ENCODE measurements around the gene MYEOV. TPM values are rescaled to one million over a fixed set of nuclear protein-coding genes. Genes with fewer than 3 reads are reported as not detected.
A peak's percentile ranks its signal among the peaks of the same experiment; 100 is the strongest.

MYEOV gene
- total and polyA plus RNA-seq, 2 of the 8 experiments (the other 6 are each of a cell fraction or from before 2014, with no cell fraction given): 0.44 to 0.67 TPM

GRCh38 chr11:69250186-69251056 lies 43.5 kb upstream of the MYEOV start:
- Histone ChIP-seq H3K9ac (replicated peaks in 1 of 4; ENCODE audit: extremely low read depth in 1 of 4, low read depth in 3 of 4, low read length in 3 of 4) (no peak overlapping the region; a peak in 1 of 7 replicates), H2AFZ (ENCODE audit: low read length) (no peak overlapping the region), H3K23ac (ENCODE audit: insufficient read length) (no peak overlapping the region), H3K79me1 (ENCODE audit: low read depth, low read length) (no peaks in the 10 kb centered on the region), H2BK20ac (ENCODE audit: low read length) (no peak overlapping the region), H3K23me2 (ENCODE audit: low read depth, low read length) (peaks cover 2% of the 10 kb centered on the region; the same call in 1 of the 2 replicates), H3K27ac (ENCODE audit: low read depth, low read length) (no peak overlapping the region), H3K36me3 (ENCODE audit: control insufficient read depth in 2 of 4, insufficient read depth in 4 of 4, low read length in 3 of 4) (no peaks in the 10 kb centered on the region), H3K18ac (ENCODE audit: extremely low read depth, low read length) (no peak overlapping the region), H3K4me1 (replicated peaks in 1 of 4; ENCODE audit: control insufficient read depth in 3 of 4, insufficient read depth in 4 of 4, low read length in 3 of 4) (peaks cover 7 to 17% (median 8%) of the 10 kb centered on the region in 4 experiments), H2BK120ac (replicated peaks; ENCODE audit: low read depth, low read length) (no peak overlapping the region), H4K5ac (ENCODE audit: insufficient read length, low read depth, low read length) (no peak overlapping the region), H3K79me2 (ENCODE audit: control insufficient read depth in 1 of 2, insufficient read depth in 2 of 2, low read length in 2 of 2) (no peaks in the 10 kb centered on the region), H3K27me3 (replicated peaks in 1 of 4; ENCODE audit: control insufficient read depth in 3 of 4, extremely low read depth in 1 of 4, insufficient read depth in 3 of 4, low read length in 3 of 4) (peaks cover 0 to 13% (median 8%) of the 10 kb centered on the region in 4 experiments; a peak in 6 of 7 replicates), H3K4ac (replicated peaks; ENCODE audit: insufficient read length, low read depth, low read length) (no peak overlapping the region), H4K8ac (ENCODE audit: extremely low read depth, insufficient read depth, low read length) (no peak overlapping the region; the same call in 1 of the 2 replicates), H3K9me3 (ENCODE audit: insufficient read depth in 2 of 2, low read depth in 1 of 2, low read length in 1 of 2) (peaks cover 7 to 8% of the 10 kb centered on the region in 2 experiments; a peak in 2 of 4 replicates), H3K4me3 (ENCODE audit: extremely low read depth in 1 of 4, insufficient read depth in 2 of 4, low read depth in 3 of 4, low read length in 4 of 4) (no peak overlapping the region), H3K14ac (ENCODE audit: insufficient read length) (no peak overlapping the region), H4K91ac (replicated peaks; ENCODE audit: insufficient read length, low read length) (no peak overlapping the region), H3K56ac (replicated peaks; ENCODE audit: insufficient read length, low read depth, low read length) (no peak overlapping the region), H4K20me1 (replicated peaks in 1 of 2; ENCODE audit: control insufficient read depth in 1 of 2, insufficient read depth in 2 of 2, low read length in 2 of 2) (no peaks in the 10 kb centered on the region), H2BK15ac (ENCODE audit: low read length) (no peak overlapping the region), H3K4me2 (ENCODE audit: insufficient read depth in 1 of 2, low read depth in 2 of 2, low read length in 2 of 2) (peak overlapping the region; percentile 23 to 49), H2BK12ac (ENCODE audit: low read depth, low read length) (peak overlapping the region; percentile 53; the same call in 1 of the 2 replicates), H2BK5ac (ENCODE audit: low read depth, low read length) (no peak overlapping the region), H2AK5ac (ENCODE audit: low read depth, low read length) (no peak overlapping the region)
- FAIRE-seq: peak; percentile 58
- ChIA-PET CTCF (ENCODE audit: partially characterized antibody) (interaction anchor here (0.8 to 3.3 kb wide), 10 partner anchors 10 to 152 kb away, joined by 3 to 12 read pairs (median 5); no protein-coding TSS in a partner anchor), POLR2A (ENCODE audit: partially characterized antibody) (interaction anchor here (0.6 to 2.2 kb wide), 4 partner anchors 20 to 407 kb away, joined by 3 to 5 read pairs (median 4); no protein-coding TSS in a partner anchor)
- 80% methylated on average over 16 of the region's 16 CpGs; no CpG with 5 or more reads in 1 of the 2 experiments for WGBS, 2 experiments (ENCODE audit: extremely low coverage in 1 of 2, insufficient coverage in 1 of 2, insufficient read length in 1 of 2, insufficient replicate concordance in 2 of 2, low coverage in 1 of 2, low lambda C conversion rate in 2 of 2, missing lambda C conversion rate in 1 of 2)
- TF ChIP-seq NRF1 (IDR thresholded peaks at IDR 0.05; ENCODE audit: low read depth, low read length): no peak
- TF ChIP-seq TCF12 (IDR thresholded peaks at IDR 0.05; ENCODE audit: low read depth, low read length): peak; percentile 76
- TF ChIP-seq POLR2AphosphoS5 (IDR thresholded peaks at IDR 0.05; ENCODE audit: low read depth, low read length): no peak
- no peak for TF ChIP-seq KDM1A (IDR thresholded peaks at IDR 0.05; ENCODE audit: borderline replicate concordance, low read length)
- DNase-seq (ENCODE audit: low read depth in 1 of 2, low spot score in 2 of 2): no peak

All from H1 (cell line).